Fibroblast of the aortic adventitia (primary cell): ENCODE results near the gene GLS. TPM values are rescaled to one million over a fixed set of nuclear protein-coding genes. Genes with fewer than 3 reads are reported as not detected.

Source experiments
- DNase-seq: peaks from one replicate; pipeline ENCODE4 v3.0.0-alpha.2; 2010; ENCODE audit warnings: low read depth
- H3K4me3 ChIP-seq: 2 replicates; pipeline ENCODE4 v1.5.1; 2011; ENCODE audit warnings: low read depth, mild to moderate bottlenecking, control low read depth, low read length, moderate library complexity
- CTCF ChIP-seq: IDR thresholded peaks from 2 replicates; pipeline ENCODE4 v1.5.1; 2011; ENCODE audit warnings: mild to moderate bottlenecking, low read length, control low read depth, inconsistent platforms; ENCODE audit not compliant: insufficient read depth
- total RNA-seq: library from RNA; depleted of rRNA; stranded (reverse); fragments of >200 nt; gene quantifications from 2 replicates; pipeline ENCODE4 v1.2.3, GENCODE V29; 2012; ENCODE audit warnings: low replicate concordance

The GLS gene
- total RNA-seq, 1 donor: 116 TPM

- H3K4me3 ChIP-seq: peak overlapping the region; percentile 95
- TF ChIP-seq CTCF: no peak
- DNase-seq: peak; percentile 50
Observed at GRCh38 chr2:191012845-191013681, 132.4 kb downstream of the GLS start.

GRCh38 chr2:191013682-191013931 lies 133.0 kb downstream of the GLS start:
- no peak for TF ChIP-seq CTCF
- peak overlapping the region; percentile 95 for H3K4me3 ChIP-seq
- no peak for DNase-seq

- peak within 1 kb of the TSS; percentile 95 for H3K4me3 ChIP-seq
- DNase-seq: peak; percentile 89
- no peak for TF ChIP-seq CTCF
Observed at GRCh38 chr2:191013932-191014652, 133.5 kb downstream of the GLS start, which contains the start of gene STAT1. TSS of gene STAT1 (minus strand) at chr2:191014171. CDS start at chr2:191010003, 4,168 bp downstream.

- TF ChIP-seq CTCF: no peak
- no peak for DNase-seq
Observed at GRCh38 chr2:191014653-191015020, 134.0 kb downstream of the GLS start.

More at GRCh38 chr2:191014653-191015020, 134.0 kb downstream of the GLS start:
- peak overlapping the region; percentile 95 for H3K4me3 ChIP-seq

Other genes with a start within 250 kb of the GLS start
- 34.4 and 52.6 TPM in 2 replicates for gene NAB1, start 231.7 kb upstream of the GLS start, total RNA-seq
- 116 and 122 TPM in 2 replicates for gene STAT1, start 133.3 kb downstream of the GLS start, total RNA-seq